ENCODE measurements around the gene CRYGB. TPM values are rescaled to one million over a fixed set of nuclear protein-coding genes. Genes with fewer than 3 reads are reported as not detected.

CRYGB gene
- total and polyA plus RNA-seq, 2 of the 13 experiments (the other 11 are each of a cell fraction or from before 2014, with no cell fraction given) = not detected

- peak; percentile 89 for TF ChIP-seq PITX1 (CRISPR knock-in tag; IDR thresholded peaks at IDR 0.05)
- peak; percentile 31; the same call in 1 of the 2 replicates for TF ChIP-seq MAX (IDR thresholded peaks at IDR 0.05)
- TF ChIP-seq MIER3 (CRISPR knock-in tag; IDR thresholded peaks at IDR 0.05; ENCODE audit: borderline replicate concordance) = peak; percentile 36; the same call in 1 of the 2 replicates
- TF ChIP-seq TEAD3 (CRISPR knock-in tag; optimal IDR thresholded peaks at IDR 0.05; ENCODE audit: borderline replicate concordance) = peak; percentile 49
- 0 out of 2 replicates have a peak, but pooled peaks have one; percentile 37 for TF ChIP-seq HDAC2 (CRISPR knock-in tag; IDR thresholded peaks at IDR 0.05)
- TF ChIP-seq SOX5 (CRISPR knock-in tag; IDR thresholded peaks at IDR 0.05; ENCODE audit: borderline replicate concordance) = peak; percentile 42; the same call in 1 of the 2 replicates
- no peak for TF ChIP-seq SOX13 (IDR thresholded peaks at IDR 0.05)
- TF ChIP-seq SOX13 (CRISPR knock-in tag; conservative IDR thresholded peaks at IDR 0.05 in 1 of 2, IDR thresholded peaks at IDR 0.05 in 1 of 2) = peak in 1 of 2 experiments; percentile 21; a peak in 1 of 4 replicates
- peak; percentile 69 for TF ChIP-seq CEBPB (IDR thresholded peaks at IDR 0.05; ENCODE audit: borderline replicate concordance, low read depth, low read length)
- TF ChIP-seq ZUFSP (CRISPR knock-in tag; IDR thresholded peaks at IDR 0.05; ENCODE audit: borderline replicate concordance) = no peak
- 0 out of 2 replicates have a peak, but pooled peaks have one; percentile 37 for TF ChIP-seq TSC22D2 (CRISPR knock-in tag; IDR thresholded peaks at IDR 0.05; ENCODE audit: borderline replicate concordance)
- 0 out of 2 replicates have a peak, but pooled peaks have one; percentile 43 for TF ChIP-seq ZNF142 (CRISPR knock-in tag; IDR thresholded peaks at IDR 0.05)
- TF ChIP-seq IRF9 (CRISPR knock-in tag; IDR thresholded peaks at IDR 0.05; ENCODE audit: borderline replicate concordance) = 0 out of 2 replicates have a peak, but pooled peaks have one; percentile 26
- no peak for TF ChIP-seq KAT2B (IDR thresholded peaks at IDR 0.05; ENCODE audit: borderline replicate concordance, low read depth, low read length)
- TF ChIP-seq PAXIP1 (CRISPR knock-in tag; conservative IDR thresholded peaks at IDR 0.05) = no peak; the same call in 1 of the 2 replicates
Observed at GRCh38 chr2:208175069-208175839, 29.3 kb upstream of the CRYGB start (continued).

Measured in HepG2 (cell line).